Osteoblast (primary cell): ENCODE measurements around the gene LRFN4. TPM values are rescaled to one million over a fixed set of nuclear protein-coding genes. Genes with fewer than 3 reads are reported as not detected.

Source experiments
- DNase-seq: peaks from one replicate; pipeline ENCODE4 v3.0.0; 2011; ENCODE audit warnings: low spot score, mixed read lengths; ENCODE audit not compliant: insufficient read length; ENCODE audit errors: missing footprints
- H2AFZ ChIP-seq: 2 replicates; pipeline ENCODE4 v1.6.0; 2011; ENCODE audit warnings: mild to moderate bottlenecking, low read length
- H3K27ac ChIP-seq: 2 replicates; pipeline ENCODE4 v1.5.1; 2011; ENCODE audit warnings: mild to moderate bottlenecking, low read depth, low read length, moderate library complexity
- H3K27me3 ChIP-seq: 2 replicates; pipeline ENCODE4 v1.6.0; 2012; ENCODE audit warnings: mild to moderate bottlenecking, control low read depth, inconsistent platforms, low read length, moderate library complexity; ENCODE audit not compliant: insufficient read depth
- H3K36me3 ChIP-seq: 2 replicates; pipeline ENCODE4 v1.5.1; 2011; ENCODE audit warnings: mild to moderate bottlenecking, low read length, control low read depth, moderate library complexity; ENCODE audit not compliant: insufficient read depth
- H3K4me1 ChIP-seq: 2 replicates; pipeline ENCODE4 v1.5.1; 2011; ENCODE audit warnings: mild to moderate bottlenecking, low read length, control low read depth, moderate library complexity; ENCODE audit not compliant: insufficient read depth
- H3K4me2 ChIP-seq: 2 replicates; pipeline ENCODE4 v1.6.0; 2011; ENCODE audit warnings: mild to moderate bottlenecking, low read length; ENCODE audit not compliant: insufficient read depth
- H3K4me3 ChIP-seq: fragments of 200-600 bp; sonication (generic); 3 replicates; pipeline ENCODE4 v1.5.1; 2012; ENCODE audit warnings: mild to moderate bottlenecking, low read length, inconsistent platforms; ENCODE audit not compliant: insufficient read depth
- H3K79me2 ChIP-seq: 2 replicates; pipeline ENCODE4 v1.6.0; 2012; ENCODE audit warnings: mild to moderate bottlenecking, low read length, control low read depth, inconsistent platforms; ENCODE audit not compliant: insufficient read depth
- H3K9me3 ChIP-seq: 2 replicates; pipeline ENCODE4 v1.5.1; 2011; ENCODE audit warnings: low read depth, low read length, control low read depth
- H4K20me1 ChIP-seq: 2 replicates; pipeline ENCODE4 v1.6.0; 2012; ENCODE audit warnings: mild to moderate bottlenecking, low read length, control low read depth; ENCODE audit not compliant: insufficient read depth
- CTCF ChIP-seq: IDR thresholded peaks from 2 replicates; pipeline ENCODE4 v1.5.1; 2011; ENCODE audit warnings: mild to moderate bottlenecking, low read depth, low read length, moderate library complexity; ENCODE audit errors: extremely low read depth
- total RNA-seq: library from RNA; depleted of rRNA; stranded (reverse); fragments of >200 nt; gene quantifications from 2 replicates; pipeline ENCODE4 v1.2.3, GENCODE V29; 2012

LRFN4 gene
- total RNA-seq, 1 donor = 16.3 TPM

- H3K9me3 ChIP-seq = no peaks in the 10 kb centered on the region
- no peaks in the 10 kb centered on the region for H3K27me3 ChIP-seq
- no peak overlapping the region for H3K4me2 ChIP-seq
- no peaks in the 10 kb centered on the region for H3K36me3 ChIP-seq
- H3K79me2 ChIP-seq = no peaks in the 10 kb centered on the region
- no peak overlapping the region for H2AFZ ChIP-seq
- no peak for DNase-seq
- TF ChIP-seq CTCF = no peak
- no peak overlapping the region for H3K4me3 ChIP-seq
- peaks cover 6% of the 10 kb centered on the region for H4K20me1 ChIP-seq
- H3K4me1 ChIP-seq = peaks cover 17% of the 10 kb centered on the region
- H3K27ac ChIP-seq = no peak overlapping the region
Measured at GRCh38 chr11:66894141-66894540, 37.3 kb downstream of the LRFN4 start.

- no peaks in the 10 kb centered on the region for H4K20me1 ChIP-seq
- DNase-seq = no peak
- H2AFZ ChIP-seq = no peak overlapping the region
- no peaks in the 10 kb centered on the region for H3K9me3 ChIP-seq
- H3K36me3 ChIP-seq = no peaks in the 10 kb centered on the region
- TF ChIP-seq CTCF = no peak
- H3K27me3 ChIP-seq = no peaks in the 10 kb centered on the region
- H3K79me2 ChIP-seq = no peaks in the 10 kb centered on the region
- H3K4me1 ChIP-seq = peaks cover 14% of the 10 kb centered on the region
- no peak overlapping the region for H3K4me3 ChIP-seq
- no peak overlapping the region for H3K4me2 ChIP-seq
- H3K27ac ChIP-seq = no peak overlapping the region
Measured at GRCh38 chr11:66901964-66902390, 45.1 kb downstream of the LRFN4 start.

- no peak for DNase-seq
- no peak overlapping the region for H3K4me2 ChIP-seq
- H3K9me3 ChIP-seq = no peaks in the 10 kb centered on the region
- peaks cover 14% of the 10 kb centered on the region for H3K4me1 ChIP-seq
- no peaks in the 10 kb centered on the region for H3K79me2 ChIP-seq
- no peaks in the 10 kb centered on the region for H4K20me1 ChIP-seq
- H3K4me3 ChIP-seq = no peak overlapping the region
- H3K36me3 ChIP-seq = no peaks in the 10 kb centered on the region
- H3K27me3 ChIP-seq = no peaks in the 10 kb centered on the region
- no peak overlapping the region for H3K27ac ChIP-seq
- no peak for TF ChIP-seq CTCF
- H2AFZ ChIP-seq = no peak overlapping the region
Measured at GRCh38 chr11:66902486-66903177, 45.8 kb downstream of the LRFN4 start.

GRCh38 chr11:66904055-66904454 is 47.2 kb downstream of the LRFN4 start:
- Histone ChIP-seq H2AFZ (no peak overlapping the region), H3K4me1 (peaks cover 19% of the 10 kb centered on the region), H3K27ac (no peak overlapping the region), H3K9me3 (no peaks in the 10 kb centered on the region), H3K36me3 (no peaks in the 10 kb centered on the region), H3K79me2 (no peaks in the 10 kb centered on the region), H3K4me3 (no peak overlapping the region), H4K20me1 (peaks cover under 1% of the 10 kb centered on the region), H3K4me2 (no peak overlapping the region), H3K27me3 (no peaks in the 10 kb centered on the region)
- DNase-seq = no peak
- no peak for TF ChIP-seq CTCF
